GM18517 (cell line): ENCODE results near the gene ZNF699.
A peak's percentile ranks its signal among the peaks of the same experiment; 100 is the strongest.
"Not testable (repeated sequence)": the region's sequence is repeated elsewhere in the genome, so short reads cannot be mapped to it uniquely, and the experiment has no call there.

Experiments used
- ATAC-seq: cut with Tn5 transposase; IDR thresholded peaks from one replicate; pipeline ENCODE4 v1.9.1; 2021; ENCODE audit warnings: mild to moderate bottlenecking, moderate library complexity; ENCODE audit not compliant: unreplicated experiment

ZNF699 gene

GRCh38 chr19:9309139-9309973 is at the start of gene ZNF699:
ZNF699 (minus strand) TSS chr19:9309838; CDS start chr19:9305119, 4,719 bp downstream.
- peak; percentile 88 for ATAC-seq

- no peak for ATAC-seq
These were observed 45.0 kb upstream of the ZNF699 start for GRCh38 chr19:9354651-9355050.

GRCh38 chr19:9353011-9353410 is 43.4 kb upstream of the ZNF699 start:
- ATAC-seq, result no peak

GRCh38 chr19:9352505-9352904 is 42.9 kb upstream of the ZNF699 start:
- no peak for ATAC-seq

GRCh38 chr19:9348671-9349070 is 39.0 kb upstream of the ZNF699 start:
- no peak for ATAC-seq

- no peak for ATAC-seq
These were observed 38.6 kb upstream of the ZNF699 start for GRCh38 chr19:9348253-9348652.

GRCh38 chr19:9345005-9345404 is 35.4 kb upstream of the ZNF699 start:
- ATAC-seq, result no peak

GRCh38 chr19:9342610-9343304 is 33.1 kb upstream of the ZNF699 start:
- no peak for ATAC-seq

GRCh38 chr19:9329999-9330398 is 20.4 kb upstream of the ZNF699 start:
- ATAC-seq, result no peak

- no peak for ATAC-seq
These were observed 14.9 kb upstream of the ZNF699 start for GRCh38 chr19:9324584-9324962.

- ATAC-seq, result peak; percentile 96
These were observed 14.4 kb upstream of the ZNF699 start, which contains the start of gene ZNF559 for GRCh38 chr19:9323919-9324583. ZNF559 (plus strand) TSS chr19:9324179; CDS start chr19:9338550, 14,371 bp downstream.

GRCh38 chr19:9323557-9323918 is 13.9 kb upstream of the ZNF699 start:
- peak; percentile 34 for ATAC-seq

- not testable (repeated sequence) for ATAC-seq
These were observed 12.6 kb upstream of the ZNF699 start for GRCh38 chr19:9322201-9322600.

GRCh38 chr19:9321756-9322155 is 12.1 kb upstream of the ZNF699 start:
- not testable (repeated sequence) for ATAC-seq

- no peak for ATAC-seq
These were observed 11.7 kb upstream of the ZNF699 start for GRCh38 chr19:9321338-9321737.

- no peak for ATAC-seq
These were observed 4.1 kb upstream of the ZNF699 start for GRCh38 chr19:9313756-9314155.

GRCh38 chr19:9309974-9310446 is 372 bp upstream of the ZNF699 start:
- peak; percentile 42 for ATAC-seq

- no peak for ATAC-seq
These were observed 1.4 kb downstream of the ZNF699 start for GRCh38 chr19:9308091-9308770.

- ATAC-seq, result no peak
These were observed 3.2 kb downstream of the ZNF699 start for GRCh38 chr19:9306443-9306842.

- no peak for ATAC-seq
These were observed 13.3 kb downstream of the ZNF699 start for GRCh38 chr19:9296336-9296735.

GRCh38 chr19:9295411-9295849 is 14.2 kb downstream of the ZNF699 start:
- ATAC-seq, result no peak
